GM10266 (cell line): ENCODE measurements around the gene NCK2.

Experiments
- DNase-seq: peaks from one replicate; pipeline ENCODE4 v3.0.0; 2012; ENCODE audit errors: extremely low spot score
- CTCF ChIP-seq: IDR thresholded peaks from 2 replicates; pipeline ENCODE4 v1.5.1; 2012; ENCODE audit warnings: mild to moderate bottlenecking, low read depth; ENCODE audit not compliant: control insufficient read depth, insufficient read depth; ENCODE audit errors: missing control alignments

The NCK2 gene

GRCh38 chr2:105809723-105810122 lies 65.0 kb downstream of the NCK2 start:
- no peak for TF ChIP-seq CTCF
- no peak for DNase-seq

GRCh38 chr2:105812180-105813044 lies 67.7 kb downstream of the NCK2 start:
- DNase-seq: peak; percentile 74
- TF ChIP-seq CTCF: no peak

- no peak for DNase-seq
- TF ChIP-seq CTCF: no peak
These were observed 68.3 kb downstream of the NCK2 start for GRCh38 chr2:105813045-105813315.

GRCh38 chr2:105813405-105813804 lies 68.7 kb downstream of the NCK2 start:
- TF ChIP-seq CTCF: no peak
- no peak for DNase-seq

GRCh38 chr2:105814291-105814940 lies 69.7 kb downstream of the NCK2 start:
- no peak for TF ChIP-seq CTCF
- no peak for DNase-seq

GRCh38 chr2:105815401-105815800 lies 70.7 kb downstream of the NCK2 start:
- no peak for TF ChIP-seq CTCF
- no peak for DNase-seq

- DNase-seq: no peak
These were observed 75.4 kb downstream of the NCK2 start for GRCh38 chr2:105820151-105820550.

More at GRCh38 chr2:105820151-105820550, 75.4 kb downstream of the NCK2 start:
- no peak for TF ChIP-seq CTCF
